Rectal smooth muscle tissue (tissue), 1 donor: ENCODE results near the gene PRDM10.

Experiments
- H3K27ac ChIP-seq: one replicate; pipeline ENCODE4 v1.7.0; 2013; ENCODE audit warnings: low read depth, low read length, inconsistent platforms
- H3K27me3 ChIP-seq: one replicate; pipeline ENCODE4 v1.7.0; 2013; ENCODE audit warnings: low read length; ENCODE audit not compliant: control insufficient read depth, insufficient read depth
- H3K36me3 ChIP-seq: one replicate; pipeline ENCODE4 v1.7.0; 2013; ENCODE audit warnings: low read length; ENCODE audit not compliant: control insufficient read depth, insufficient read depth
- H3K4me1 ChIP-seq: one replicate; pipeline ENCODE4 v1.7.0; 2013; ENCODE audit warnings: low read length; ENCODE audit not compliant: control insufficient read depth, insufficient read depth
- H3K4me3 ChIP-seq: one replicate; pipeline ENCODE4 v1.7.0; 2013; ENCODE audit warnings: low read length
- H3K9ac ChIP-seq: one replicate; pipeline ENCODE4 v1.7.0; 2013; ENCODE audit warnings: low read length

Gene PRDM10

GRCh38 chr11:130002352-130002845, at the start of gene PRDM10:
Gene PRDM10, minus strand, starts transcription at chr11:130002835. Its CDS starts 41,871 bp downstream, at chr11:129960964.
- Histone ChIP-seq H3K9ac (peak within 1 kb of the TSS; percentile 84), H3K4me3 (peak within 1 kb of the TSS; percentile 85), H3K36me3 (no peaks in the 10 kb centered on the region), H3K27ac (peak within 1 kb of the TSS; percentile 99), H3K27me3 (no peaks in the 10 kb centered on the region), H3K4me1 (peaks cover 4% of the 10 kb centered on the region)

GRCh38 chr11:130051082-130051481, 48.4 kb upstream of the PRDM10 start:
- Histone ChIP-seq H3K27me3 (no peaks in the 10 kb centered on the region), H3K36me3 (no peaks in the 10 kb centered on the region), H3K4me3 (no peak overlapping the region), H3K4me1 (peaks cover 5% of the 10 kb centered on the region), H3K9ac (no peak overlapping the region), H3K27ac (no peak overlapping the region)

GRCh38 chr11:130050257-130050656, 47.6 kb upstream of the PRDM10 start:
- Histone ChIP-seq H3K4me3 (no peak overlapping the region), H3K27me3 (no peaks in the 10 kb centered on the region), H3K36me3 (no peaks in the 10 kb centered on the region), H3K4me1 (peaks cover 5% of the 10 kb centered on the region), H3K9ac (no peak overlapping the region), H3K27ac (no peak overlapping the region)

GRCh38 chr11:130049328-130049771, 46.7 kb upstream of the PRDM10 start:
- Histone ChIP-seq H3K4me3 (no peak overlapping the region), H3K36me3 (no peaks in the 10 kb centered on the region), H3K4me1 (peaks cover 5% of the 10 kb centered on the region), H3K27ac (no peak overlapping the region), H3K9ac (no peak overlapping the region), H3K27me3 (no peaks in the 10 kb centered on the region)

- Histone ChIP-seq H3K9ac (no peak overlapping the region), H3K4me1 (peaks cover 5% of the 10 kb centered on the region), H3K27ac (no peak overlapping the region), H3K4me3 (no peak overlapping the region), H3K27me3 (no peaks in the 10 kb centered on the region), H3K36me3 (no peaks in the 10 kb centered on the region)
These were observed 44.5 kb upstream of the PRDM10 start for GRCh38 chr11:130047141-130047540.

GRCh38 chr11:130043575-130043974, 40.9 kb upstream of the PRDM10 start:
- Histone ChIP-seq H3K4me3 (no peak overlapping the region), H3K27me3 (no peaks in the 10 kb centered on the region), H3K27ac (no peak overlapping the region), H3K4me1 (no peaks in the 10 kb centered on the region), H3K9ac (no peak overlapping the region), H3K36me3 (no peaks in the 10 kb centered on the region)

GRCh38 chr11:130042093-130042591, 39.5 kb upstream of the PRDM10 start:
- H3K27me3 ChIP-seq, result no peaks in the 10 kb centered on the region
- H3K9ac ChIP-seq, result no peak overlapping the region
- no peaks in the 10 kb centered on the region for H3K36me3 ChIP-seq
- no peak overlapping the region for H3K4me3 ChIP-seq
- no peak overlapping the region for H3K27ac ChIP-seq
- no peaks in the 10 kb centered on the region for H3K4me1 ChIP-seq

GRCh38 chr11:130040281-130040940, 37.8 kb upstream of the PRDM10 start:
- no peaks in the 10 kb centered on the region for H3K4me1 ChIP-seq
- H3K27ac ChIP-seq, result no peak overlapping the region
- no peaks in the 10 kb centered on the region for H3K27me3 ChIP-seq
- no peak overlapping the region for H3K9ac ChIP-seq
- no peak overlapping the region for H3K4me3 ChIP-seq
- no peaks in the 10 kb centered on the region for H3K36me3 ChIP-seq

- no peak overlapping the region for H3K4me3 ChIP-seq
- H3K36me3 ChIP-seq, result no peaks in the 10 kb centered on the region
- no peak overlapping the region for H3K27ac ChIP-seq
- H3K27me3 ChIP-seq, result no peaks in the 10 kb centered on the region
- H3K4me1 ChIP-seq, result no peaks in the 10 kb centered on the region
- H3K9ac ChIP-seq, result no peak overlapping the region
These were observed 35.4 kb upstream of the PRDM10 start for GRCh38 chr11:130037881-130038585.

GRCh38 chr11:130037058-130037457, 34.4 kb upstream of the PRDM10 start:
- H3K27me3 ChIP-seq, result no peaks in the 10 kb centered on the region
- H3K4me1 ChIP-seq, result no peaks in the 10 kb centered on the region
- no peaks in the 10 kb centered on the region for H3K36me3 ChIP-seq
- H3K9ac ChIP-seq, result no peak overlapping the region
- no peak overlapping the region for H3K4me3 ChIP-seq
- H3K27ac ChIP-seq, result no peak overlapping the region

- no peak overlapping the region for H3K9ac ChIP-seq
- H3K4me3 ChIP-seq, result no peak overlapping the region
- no peaks in the 10 kb centered on the region for H3K27me3 ChIP-seq
- no peak overlapping the region for H3K27ac ChIP-seq
- no peaks in the 10 kb centered on the region for H3K4me1 ChIP-seq
- no peaks in the 10 kb centered on the region for H3K36me3 ChIP-seq
These were observed 31.6 kb upstream of the PRDM10 start for GRCh38 chr11:130034236-130034635.

GRCh38 chr11:130032931-130033330, 30.3 kb upstream of the PRDM10 start:
- no peak overlapping the region for H3K4me3 ChIP-seq
- no peak overlapping the region for H3K9ac ChIP-seq
- H3K4me1 ChIP-seq, result no peaks in the 10 kb centered on the region
- no peak overlapping the region for H3K27ac ChIP-seq
- no peaks in the 10 kb centered on the region for H3K27me3 ChIP-seq
- no peaks in the 10 kb centered on the region for H3K36me3 ChIP-seq
